GM18861 (cell line): ENCODE data around the gene COPZ2.
A peak's percentile ranks its signal among the peaks of the same experiment; 100 is the strongest.
"Not testable (repeated sequence)": the region's sequence is repeated elsewhere in the genome, so short reads cannot be mapped to it uniquely, and the experiment has no call there.

Experiments used
- ATAC-seq: cut with Tn5 transposase; IDR thresholded peaks from one replicate; pipeline ENCODE4 v1.9.1; 2021; ENCODE audit not compliant: unreplicated experiment

Gene COPZ2

DNA sequence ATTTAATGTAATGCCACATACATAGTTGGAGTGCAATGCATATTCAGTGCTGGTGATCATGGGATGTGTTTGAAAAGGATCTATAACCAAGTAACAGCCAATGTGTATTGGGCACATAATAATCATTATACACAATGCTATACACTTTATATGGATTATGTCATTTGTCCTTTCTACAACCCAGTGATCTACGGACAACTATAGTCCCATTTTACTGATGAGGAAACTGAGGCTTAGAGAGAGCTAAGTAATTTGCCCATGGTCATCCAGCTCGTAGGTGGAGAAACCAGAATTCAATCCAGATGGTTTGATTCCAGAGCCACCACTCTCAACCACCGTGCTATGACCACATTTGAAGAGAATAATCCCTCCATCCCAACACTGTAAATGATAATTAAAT is 27.4 kb downstream of the COPZ2 start:
- no peak for ATAC-seq

DNA sequence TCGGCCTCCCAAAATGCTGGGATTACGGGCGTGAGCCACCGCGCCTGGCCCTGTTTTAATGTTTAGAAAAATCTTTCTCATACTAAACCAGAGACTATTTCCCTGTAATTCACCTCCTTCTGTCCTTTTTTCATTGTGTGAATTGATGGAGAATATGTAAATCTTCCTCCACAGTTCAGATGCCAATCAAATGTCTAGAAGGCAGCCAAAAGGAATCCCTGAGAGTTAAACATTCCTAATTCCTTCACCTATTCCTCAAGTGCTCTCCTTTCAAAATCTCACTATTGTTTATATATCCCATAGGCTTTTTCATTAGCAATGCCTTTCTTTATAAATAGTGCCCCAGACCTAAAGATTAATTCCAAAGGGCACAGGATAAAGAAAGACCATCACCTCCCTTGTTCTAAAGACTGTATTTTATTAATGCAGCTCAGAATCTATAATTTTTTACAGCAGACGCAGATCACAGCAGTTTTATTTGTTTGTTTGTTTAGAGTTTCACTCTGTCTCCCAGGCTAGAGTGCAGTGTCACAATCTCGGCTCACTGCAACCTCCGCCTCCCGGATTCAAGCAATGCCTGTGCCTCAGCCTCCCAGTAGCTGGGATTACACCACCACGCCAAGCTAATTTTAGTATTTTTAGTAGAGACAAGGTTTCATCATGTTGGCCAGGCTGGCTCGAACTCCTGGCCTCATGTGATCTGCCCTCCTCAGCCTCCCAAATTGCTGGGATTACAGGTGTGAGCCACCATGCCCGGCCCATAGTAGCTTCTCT is 30.5 kb downstream of the COPZ2 start:
- ATAC-seq: no peak

DNA sequence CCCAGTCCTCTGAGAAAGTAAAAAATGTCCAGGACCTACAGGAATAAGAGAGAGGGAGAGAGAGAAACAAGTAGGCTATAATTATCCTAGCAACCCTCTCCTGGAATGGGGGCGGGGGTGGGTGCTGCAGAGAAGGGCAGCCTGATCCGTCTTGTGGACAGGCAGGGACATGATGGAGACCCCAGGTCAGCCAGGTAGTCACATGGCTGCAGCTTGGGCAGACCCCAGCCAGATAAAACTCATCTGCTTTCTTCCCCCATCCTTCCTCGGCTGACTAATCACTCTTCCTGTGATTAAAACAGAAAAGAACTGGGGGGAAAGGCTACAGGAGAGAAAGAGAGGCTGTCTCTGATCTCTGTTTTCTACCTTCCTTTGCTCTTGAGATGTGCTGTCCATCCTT is 32.6 kb downstream of the COPZ2 start:
- ATAC-seq: no peak

DNA sequence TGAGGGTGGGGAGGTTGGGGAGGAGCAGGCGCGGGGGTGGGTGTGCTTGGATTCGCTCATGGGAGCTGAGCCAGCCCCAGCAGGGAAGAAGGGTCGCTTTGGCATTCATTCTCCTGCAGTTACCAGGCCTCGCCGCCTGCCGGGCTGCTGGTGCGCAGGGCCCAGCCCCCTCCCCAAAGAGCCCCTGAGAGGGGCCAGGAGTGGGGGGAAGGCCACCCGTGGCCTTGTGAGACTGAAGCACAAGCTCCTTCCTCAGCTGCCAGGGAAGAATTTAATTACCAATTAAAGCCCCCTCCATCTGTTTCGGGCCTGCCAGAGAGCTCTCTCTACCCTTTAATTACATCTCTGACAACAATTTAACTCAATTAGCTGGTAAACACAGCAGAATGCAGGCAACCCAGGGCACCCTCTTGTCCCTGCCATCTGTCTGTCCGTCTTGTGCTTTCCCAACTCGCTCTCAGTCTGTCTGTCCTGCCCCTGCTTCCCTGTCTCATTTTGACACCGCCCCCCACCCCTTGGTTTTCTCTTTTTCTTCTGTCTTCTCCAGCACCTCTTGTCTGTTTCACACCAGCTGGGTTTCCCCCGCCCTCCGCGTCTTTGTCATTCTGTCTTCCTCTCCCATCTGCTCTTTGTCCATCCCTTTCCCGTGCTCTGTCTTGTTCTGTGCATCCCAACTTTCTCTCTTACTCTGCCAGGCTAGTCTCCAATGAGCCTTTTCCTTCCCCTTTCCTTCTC is 34.0 kb downstream of the COPZ2 start:
- no peak for ATAC-seq

DNA sequence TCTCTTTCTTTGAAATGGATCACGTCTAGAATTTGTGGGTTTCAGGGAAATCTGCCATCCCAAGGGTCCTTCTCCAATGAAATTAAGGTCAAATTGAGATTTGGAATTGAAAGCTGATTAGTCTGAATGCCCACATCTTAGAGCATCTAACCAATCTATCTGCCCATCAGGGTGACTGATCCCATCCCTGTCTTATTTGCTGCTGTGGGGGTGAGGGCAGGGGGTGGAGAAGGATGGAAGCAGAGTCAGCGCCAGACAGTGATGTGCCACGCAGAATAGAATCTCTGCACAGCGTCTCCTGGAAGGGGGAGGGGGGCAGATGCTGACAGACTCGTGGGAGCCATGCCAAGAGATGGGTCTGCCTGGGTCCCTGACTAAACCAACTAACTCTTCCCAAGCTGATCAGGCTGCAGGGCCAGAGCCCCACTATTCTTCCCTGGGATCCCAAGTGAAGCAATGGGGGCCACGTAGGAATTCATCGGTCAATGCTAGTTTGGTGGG is 34.6 kb downstream of the COPZ2 start:
- no peak for ATAC-seq

DNA sequence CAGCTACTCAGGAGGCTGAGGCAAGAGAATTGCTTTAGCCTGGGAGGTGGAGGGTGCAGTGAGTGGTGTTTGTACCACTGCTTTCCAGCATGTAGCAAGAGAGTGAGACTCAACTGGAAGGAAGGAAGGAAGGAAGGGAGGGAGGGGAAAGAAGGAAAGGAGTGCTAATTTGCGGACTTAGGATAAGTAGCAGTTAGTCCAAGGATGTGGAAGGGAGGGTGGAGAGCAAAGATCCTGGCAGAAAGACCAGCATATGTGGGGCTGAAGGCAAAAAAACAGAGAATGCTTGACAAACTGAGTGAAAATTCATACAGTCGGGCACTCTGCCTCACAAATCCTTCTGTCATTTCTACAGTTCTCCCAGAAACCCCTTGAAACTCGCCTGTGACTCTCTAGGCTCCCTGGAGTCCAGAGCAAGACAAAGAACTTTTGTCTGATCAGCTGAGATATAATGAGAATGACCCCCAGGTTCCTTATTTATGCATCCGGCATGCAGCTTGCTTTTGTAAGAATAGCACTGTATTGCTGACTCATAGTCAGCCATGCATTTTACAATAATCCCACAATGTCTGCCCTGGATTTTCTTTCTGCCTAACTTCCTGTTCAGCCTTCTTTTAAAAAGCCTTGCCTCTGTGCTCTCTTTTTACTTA is 35.2 kb downstream of the COPZ2 start:
- peak; percentile 56 for ATAC-seq

DNA sequence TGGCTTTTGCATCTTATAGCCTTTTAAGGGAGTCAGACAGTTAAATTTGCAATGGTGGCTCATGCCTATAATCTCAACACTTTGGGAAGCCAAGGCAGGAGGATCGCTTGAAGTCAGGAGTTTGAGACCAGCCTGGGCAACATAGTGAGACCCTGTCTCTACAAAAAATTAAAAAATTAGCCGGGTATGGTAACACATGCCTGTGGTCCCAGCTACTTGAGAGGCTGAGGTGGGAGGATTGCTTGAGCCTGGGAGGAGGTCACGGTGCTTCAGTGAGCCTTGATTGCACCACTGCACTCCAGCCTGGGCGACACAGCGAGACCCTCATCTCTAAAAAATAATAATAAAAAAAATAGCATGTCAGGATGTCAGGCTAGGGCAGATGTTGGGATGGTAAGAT is 35.9 kb downstream of the COPZ2 start:
- not testable (repeated sequence) for ATAC-seq

DNA sequence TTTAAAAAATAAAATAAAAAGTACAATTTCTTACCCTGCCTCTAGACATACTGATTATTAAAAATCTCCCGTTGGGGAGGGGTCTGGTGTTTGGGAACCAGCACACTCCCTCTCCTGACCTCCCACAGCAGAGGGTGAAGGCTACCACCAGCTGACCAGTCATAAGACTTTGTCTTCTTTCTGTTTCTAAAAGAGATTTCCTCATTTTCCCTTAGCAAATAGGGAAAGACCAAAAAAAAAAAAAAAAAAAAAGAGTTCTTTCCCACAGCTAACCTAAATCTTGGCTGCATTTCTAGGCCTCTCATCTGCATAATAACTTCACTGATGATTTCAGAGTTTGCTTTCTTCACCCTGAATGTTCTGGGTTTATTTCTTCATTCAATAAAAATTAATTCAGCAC is 36.4 kb downstream of the COPZ2 start:
- no peak for ATAC-seq

DNA sequence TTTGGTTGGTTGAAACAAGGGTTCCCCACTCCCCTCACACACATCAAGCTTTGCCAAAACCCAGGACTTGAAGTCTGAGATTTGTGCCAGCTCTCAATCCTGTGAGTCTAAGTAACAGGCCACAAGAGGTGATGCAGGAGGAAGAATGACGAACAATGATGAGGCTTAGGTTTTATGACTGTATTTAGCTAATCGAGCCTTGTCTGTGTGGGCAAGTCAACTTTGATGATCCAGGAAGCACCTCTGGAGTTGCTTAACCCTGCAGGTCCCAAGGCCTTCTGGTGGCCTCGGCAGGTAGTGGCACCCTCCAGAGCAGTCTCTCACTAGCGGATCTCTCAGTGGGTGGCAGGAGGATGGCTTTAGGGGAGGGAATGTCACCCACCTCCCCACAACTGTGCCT is 38.0 kb downstream of the COPZ2 start:
- ATAC-seq: no peak

DNA sequence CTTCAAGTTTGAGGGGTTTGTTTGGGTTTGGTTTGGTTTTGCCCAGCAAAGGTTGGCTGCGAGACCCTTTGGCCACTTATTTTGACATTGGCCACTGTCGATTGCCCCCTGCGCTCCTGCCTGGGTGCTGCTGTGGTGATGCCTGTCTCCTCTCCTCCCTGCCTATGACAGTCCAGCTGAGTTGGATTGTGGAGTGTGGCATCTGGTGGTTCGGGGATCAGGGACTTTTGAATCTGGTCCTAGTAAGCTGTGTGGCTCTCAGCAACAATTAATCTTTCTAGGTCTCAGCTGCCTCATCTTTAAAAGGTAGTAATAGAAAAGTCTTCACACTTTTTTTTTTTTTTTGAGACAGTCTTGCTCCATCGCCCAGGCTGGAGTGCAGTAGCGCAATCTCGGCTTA is 39.6 kb downstream of the COPZ2 start:
- ATAC-seq: no peak

DNA sequence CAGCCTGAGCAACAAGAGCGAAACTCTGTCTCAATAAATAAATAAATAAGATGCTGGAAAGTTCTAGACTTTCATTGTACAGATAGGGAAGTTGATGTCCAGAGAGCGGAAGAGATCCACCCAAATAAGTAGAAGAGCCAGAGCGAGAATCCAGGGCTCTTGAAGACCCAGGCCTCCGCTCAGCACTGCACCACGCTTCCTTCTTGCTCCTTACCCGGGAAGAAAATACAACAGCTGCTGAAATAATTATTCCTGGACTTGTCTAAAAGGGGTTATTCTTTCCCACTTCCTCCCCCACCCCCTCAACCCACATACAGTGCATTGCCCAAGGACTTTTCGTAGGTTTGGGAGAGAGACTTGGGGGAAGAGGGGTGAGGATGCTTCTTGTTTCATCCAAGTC is 40.0 kb downstream of the COPZ2 start:
- no peak for ATAC-seq

DNA sequence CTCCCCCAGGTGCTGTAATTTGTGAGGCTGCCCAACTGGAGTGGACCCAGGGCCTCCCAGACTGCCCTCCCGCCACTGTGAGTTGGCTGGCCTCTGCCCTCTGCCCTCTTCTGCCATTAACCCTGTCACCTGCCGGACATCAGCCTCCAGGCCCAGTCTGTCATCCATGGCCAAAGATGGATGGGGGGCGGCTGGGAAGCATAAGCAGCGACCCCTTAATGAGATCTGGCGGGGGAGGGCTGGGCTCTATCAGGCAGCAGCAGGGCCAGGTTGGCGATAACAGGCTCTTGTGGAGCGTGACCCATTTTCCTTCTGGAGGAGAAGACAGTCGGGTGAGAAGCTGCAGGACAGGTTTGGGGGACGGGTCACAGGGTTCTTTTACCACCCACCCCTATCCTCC is 41.4 kb downstream of the COPZ2 start:
- no peak for ATAC-seq

DNA sequence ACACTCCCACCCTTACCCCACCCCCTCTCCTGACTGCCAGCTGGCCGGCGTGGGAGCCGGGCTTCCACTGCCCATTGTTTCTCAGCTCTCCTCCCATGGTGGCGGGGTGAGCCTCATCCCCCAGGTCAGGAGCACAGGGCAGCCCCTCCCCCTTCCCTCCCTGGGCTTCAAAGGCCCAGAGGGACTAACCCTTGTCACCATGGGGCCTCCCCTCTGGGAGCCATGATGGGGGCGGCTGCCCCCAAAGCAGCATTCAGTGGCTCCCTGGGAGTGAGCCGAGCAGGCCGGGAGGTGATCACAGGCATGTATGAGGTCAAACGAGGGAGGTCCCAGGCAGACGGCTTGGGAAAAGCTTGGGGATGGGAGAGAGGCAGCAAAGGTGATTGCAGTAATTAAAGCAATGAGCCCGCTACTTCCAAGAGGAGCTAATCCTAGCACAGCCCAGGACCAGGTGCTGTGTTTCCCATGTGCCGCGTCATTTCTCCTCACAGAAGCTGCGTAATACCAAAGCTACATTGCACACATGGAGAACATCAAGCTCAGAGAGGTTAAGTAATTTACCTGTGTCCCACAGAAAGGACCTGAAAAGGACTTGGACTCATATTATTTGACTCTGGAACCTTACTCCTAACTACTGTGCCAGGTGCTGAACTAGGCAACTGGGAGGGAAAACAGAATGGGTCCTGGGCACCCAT is 42.2 kb downstream of the COPZ2 start:
- ATAC-seq: no peak

DNA sequence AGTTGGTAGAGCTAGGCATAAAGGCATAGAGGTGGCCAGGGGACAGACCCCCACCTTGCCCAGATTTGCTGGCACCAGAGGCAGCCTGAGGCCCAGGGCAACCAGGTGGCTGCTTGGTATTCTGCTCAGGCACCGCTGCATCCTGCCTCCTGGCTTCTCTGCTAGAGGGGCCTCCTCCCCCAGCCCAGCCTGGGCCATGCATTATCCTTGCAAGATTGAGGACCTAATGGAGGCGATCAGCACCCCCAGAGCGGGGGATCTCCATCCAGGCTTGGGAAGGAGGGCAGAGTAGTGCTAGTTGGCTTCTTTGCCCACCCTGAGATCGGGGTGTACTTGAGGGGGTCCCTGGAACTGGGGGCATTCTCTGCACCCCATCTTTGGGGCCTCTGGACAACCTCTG is 42.9 kb downstream of the COPZ2 start:
- ATAC-seq: no peak

DNA sequence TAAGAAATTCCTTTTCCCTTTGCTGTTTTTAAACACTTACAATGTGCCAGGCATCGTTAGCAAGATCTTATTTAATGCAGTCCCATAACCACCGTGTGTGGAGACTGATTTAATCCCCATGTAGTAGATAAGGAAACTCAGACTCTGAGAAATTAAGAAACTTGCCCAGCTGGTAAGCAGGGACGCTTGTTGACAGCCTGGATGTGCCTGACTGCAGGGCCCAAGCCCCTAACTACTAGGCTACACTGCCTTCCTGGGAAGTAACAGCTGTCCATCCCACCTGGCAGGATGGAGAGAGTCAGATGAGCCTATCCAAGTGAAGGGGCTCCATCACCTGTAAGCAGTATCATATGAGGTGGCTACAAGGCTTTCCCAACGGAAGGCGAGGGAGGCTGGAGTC is 43.6 kb downstream of the COPZ2 start:
- no peak for ATAC-seq

DNA sequence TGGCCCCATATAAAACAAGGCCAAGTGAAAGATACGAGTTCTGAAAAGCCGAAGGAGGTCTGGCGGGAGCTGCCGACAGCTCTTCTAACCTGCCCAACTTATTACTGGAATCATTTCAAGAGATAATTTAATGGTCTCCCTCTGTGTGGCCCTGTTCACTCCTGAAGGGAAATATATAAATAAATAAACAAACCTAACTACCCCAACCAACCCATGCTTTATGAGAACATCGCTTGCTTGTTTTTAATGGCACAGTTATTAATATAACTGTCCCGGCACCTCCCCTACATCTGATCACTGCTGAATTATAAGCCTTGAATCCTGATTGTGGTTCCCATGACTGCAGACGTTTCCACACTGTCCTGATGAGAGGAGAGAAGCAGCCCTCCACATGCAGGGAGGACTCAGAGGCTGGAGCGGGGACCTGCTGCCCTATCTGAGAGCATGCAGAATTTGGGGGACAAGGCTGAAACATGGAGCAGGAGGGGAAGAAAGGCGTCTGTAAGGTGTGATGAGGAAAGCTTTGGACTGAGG is 44.5 kb downstream of the COPZ2 start:
- no peak for ATAC-seq

DNA sequence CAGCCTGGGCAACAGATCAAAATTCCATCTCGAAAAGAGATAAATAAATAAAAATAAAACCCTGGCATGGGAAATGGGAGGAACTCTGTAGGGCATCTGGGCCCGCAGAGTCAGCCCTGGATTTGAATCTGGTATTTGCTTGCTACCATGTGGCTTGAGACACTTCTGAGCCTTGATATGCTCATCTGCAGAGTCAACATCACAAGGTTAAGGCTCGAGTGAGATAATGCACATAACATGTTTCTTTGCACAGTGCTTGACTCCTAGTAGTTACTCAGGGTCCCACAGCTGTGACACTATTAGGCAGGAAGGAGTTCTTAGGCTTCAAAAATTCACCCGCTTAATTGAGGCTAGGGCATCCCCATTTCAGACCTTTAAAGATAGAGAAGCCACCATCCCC is 45.4 kb downstream of the COPZ2 start:
- no peak for ATAC-seq

DNA sequence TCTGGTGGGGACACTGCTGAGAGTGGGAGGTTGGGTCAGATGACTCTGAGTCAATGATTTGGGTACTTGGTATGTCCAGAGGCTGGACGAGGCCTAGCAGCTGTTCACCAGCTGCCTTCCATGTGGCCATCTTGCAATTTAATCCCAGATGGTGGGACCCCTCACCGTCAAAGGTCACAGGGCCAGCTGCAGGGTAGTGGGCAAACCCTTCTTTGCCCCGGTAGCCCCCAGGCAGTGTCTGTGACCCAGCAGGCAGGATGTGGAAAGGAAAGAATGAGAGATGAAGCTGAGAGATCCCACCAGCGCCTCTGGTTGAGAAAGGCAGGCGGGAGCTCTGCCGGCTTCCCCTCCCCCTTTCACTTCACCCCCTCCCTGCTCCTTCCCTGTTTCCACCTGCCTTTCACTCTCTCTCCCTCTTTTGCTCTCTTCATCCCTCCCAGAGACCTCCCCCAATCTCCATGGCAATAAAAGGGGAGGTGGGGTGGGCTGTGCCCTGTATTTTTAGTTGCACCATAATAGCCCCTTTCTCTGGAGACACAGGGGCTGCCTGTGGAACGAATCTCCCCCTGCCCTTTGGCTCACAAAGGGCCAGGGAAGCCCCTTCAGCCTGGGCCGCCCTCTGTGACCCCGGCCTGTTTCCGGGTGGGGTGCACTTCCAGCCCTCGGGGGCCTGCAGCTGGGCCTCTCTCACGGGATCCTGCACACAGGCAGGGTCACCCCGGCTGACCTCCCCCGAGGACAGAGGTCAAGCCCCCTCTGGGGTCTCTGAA is 46.5 kb downstream of the COPZ2 start:
- no peak for ATAC-seq

DNA sequence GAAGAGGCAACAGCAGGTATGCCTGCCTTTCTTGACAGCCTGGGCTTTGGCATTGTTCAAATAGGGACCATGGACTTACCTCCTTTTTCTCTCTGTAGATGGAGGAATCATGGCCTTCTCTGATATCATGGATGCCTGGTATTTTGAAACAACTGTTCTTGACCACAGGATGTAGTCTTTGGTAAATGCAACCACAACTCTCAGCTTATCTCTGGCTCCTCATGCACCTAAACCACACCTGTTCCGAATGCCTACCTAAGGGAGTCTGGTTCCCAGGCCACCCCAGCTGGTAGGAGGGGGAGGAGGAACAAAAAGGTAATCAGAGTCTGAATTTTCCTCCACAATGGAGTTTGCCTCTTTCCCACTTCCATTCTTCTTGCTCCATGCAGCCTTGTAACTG is 47.9 kb downstream of the COPZ2 start:
- ATAC-seq: no peak

DNA sequence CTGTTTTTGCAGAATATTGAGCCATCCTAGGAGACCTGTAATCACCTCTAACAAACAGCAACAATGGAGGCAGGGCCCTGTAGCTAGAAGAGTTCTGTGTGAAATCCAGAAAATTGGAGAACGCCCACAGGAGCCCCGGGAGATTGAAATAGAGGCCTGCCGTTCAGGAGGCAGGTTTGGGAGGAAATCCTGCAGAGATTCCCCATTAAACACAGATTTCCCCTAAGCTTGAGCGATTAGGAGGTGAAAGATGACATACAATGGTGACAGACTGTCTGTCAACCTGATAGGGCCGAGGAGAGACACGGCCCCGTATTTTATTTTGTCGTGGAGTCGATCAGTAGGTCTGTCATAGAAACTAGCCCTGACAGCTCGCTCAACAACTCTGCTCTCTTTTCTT is 48.4 kb downstream of the COPZ2 start:
- ATAC-seq: no peak
